Inferior parietal cortex (tissue), 1 donor: ENCODE results near the gene ZWINT.

Source experiments
- DNase-seq: peaks from one replicate; pipeline ENCODE4 v3.0.0-alpha.2; 2016; ENCODE audit errors: extremely low spot score

ZWINT gene, protein sequence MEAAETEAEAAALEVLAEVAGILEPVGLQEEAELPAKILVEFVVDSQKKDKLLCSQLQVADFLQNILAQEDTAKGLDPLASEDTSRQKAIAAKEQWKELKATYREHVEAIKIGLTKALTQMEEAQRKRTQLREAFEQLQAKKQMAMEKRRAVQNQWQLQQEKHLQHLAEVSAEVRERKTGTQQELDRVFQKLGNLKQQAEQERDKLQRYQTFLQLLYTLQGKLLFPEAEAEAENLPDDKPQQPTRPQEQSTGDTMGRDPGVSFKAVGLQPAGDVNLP

DNA sequence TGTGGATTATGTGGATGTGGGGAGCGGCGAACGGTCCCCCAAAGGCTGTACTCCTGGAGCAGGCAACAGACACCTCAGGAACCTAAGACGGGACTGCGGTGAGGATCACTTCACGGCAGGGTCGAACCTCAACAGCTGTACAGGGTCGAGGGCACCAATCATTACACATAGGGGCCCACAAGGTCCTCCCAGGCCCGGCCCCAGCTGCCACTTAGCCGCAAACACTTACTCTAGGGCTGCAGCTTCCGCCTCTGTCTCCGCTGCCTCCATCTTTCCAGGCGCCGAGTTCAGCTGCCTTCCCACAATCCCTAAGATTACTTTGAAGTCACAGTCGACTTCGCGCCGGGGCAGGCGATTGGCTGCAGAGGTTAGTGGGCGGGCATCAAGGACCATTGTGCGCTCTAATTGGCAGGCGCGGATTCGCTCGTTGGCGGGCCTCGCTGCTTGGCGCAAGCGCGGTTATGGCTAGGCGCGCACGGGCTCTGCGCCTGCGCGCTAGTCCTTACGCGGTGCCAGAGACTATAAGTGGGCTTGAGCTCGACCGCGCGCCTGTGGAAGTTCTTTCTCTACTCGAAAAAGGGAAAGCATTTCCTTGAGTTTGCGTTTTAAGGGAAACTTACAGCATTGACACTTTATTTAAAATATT lies at the start of gene ZWINT:
Gene ZWINT (minus strand): TSS at position 293 of the 646 bp plus-strand sequence. CDS start 23 bp downstream, at position 270.
- peak; percentile 97 for DNase-seq

DNA sequence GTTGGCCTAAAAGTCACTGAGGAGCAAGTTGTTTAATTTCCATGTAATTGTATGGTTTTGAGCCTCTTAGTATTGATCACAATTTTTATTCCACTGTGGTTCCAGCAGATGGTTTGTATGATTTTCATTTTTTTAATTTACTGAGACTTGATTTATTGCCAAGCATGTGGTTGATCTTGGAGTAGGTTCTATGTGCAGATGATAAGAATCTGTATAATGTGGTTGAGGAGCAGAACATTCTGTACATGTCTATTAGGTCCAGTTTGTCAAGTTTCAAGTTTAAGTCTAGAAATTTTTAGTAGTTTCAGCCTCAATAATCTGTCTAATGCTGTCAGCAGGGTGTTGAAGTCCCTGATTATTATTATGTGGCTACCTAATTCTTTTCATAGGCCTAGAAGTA lies 22.7 kb upstream of the ZWINT start:
- no peak for DNase-seq

DNA sequence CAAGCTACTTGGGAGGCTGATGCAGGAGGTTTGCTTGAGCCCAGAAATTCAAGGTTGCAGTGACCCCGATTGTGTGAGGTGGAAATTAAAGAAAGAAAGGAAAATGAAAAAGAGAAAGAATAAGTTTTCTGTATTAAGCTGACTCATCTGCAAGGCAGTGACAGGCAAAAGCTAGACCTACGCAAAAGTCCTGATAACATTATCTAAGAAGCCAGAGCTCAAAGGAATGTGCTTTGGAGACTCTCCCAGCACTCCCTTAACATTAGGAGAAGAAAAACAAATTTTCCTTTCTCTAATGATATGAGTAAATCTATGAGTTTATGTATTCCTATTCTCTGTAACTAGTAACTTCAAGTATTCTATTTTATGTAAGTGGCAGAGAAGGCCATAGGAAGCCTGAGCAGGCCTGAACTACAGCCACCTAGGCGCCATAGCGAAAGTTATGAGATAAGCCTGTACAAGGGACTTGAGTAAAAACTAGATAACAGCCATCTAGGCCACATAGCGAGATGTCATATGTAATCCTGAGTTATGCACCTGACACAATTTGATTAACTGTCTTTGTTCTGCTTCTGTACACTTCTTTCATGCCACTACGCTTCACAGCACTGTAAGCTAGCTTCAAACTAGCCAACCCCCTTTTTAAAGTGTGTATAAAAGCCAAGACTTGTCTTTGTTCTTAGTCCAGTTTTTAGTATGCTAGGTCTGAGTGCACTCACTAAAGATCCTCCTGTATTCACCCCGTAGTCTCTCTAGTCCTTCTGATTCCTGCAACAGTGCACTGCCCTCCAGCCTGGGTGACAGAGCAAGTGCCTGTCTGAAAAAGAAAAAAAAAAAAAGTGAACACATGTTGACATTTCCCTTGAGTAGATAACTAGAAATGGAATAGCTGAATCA lies 9.4 kb upstream of the ZWINT start:
- no peak for DNase-seq

DNA sequence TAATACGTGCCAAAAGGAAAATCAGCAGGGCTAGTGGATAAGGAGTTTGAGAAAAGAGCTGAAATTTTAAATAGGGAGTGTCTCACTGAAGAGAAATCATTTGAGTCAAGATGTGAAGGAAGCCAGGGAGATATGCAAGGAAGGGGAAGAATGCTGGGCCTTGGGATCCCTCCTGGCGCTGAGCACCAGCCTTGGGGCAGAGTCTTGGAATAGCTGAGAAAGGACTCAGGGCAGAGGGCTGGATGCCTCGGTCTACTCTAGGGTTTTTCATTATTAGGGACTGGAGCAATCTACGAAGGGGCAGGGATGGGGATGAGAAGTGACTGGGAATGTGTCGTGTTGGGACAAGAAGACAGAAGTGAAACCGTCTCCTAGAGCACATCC lies 484 bp downstream of the ZWINT start:
- DNase-seq, result no peak

DNA sequence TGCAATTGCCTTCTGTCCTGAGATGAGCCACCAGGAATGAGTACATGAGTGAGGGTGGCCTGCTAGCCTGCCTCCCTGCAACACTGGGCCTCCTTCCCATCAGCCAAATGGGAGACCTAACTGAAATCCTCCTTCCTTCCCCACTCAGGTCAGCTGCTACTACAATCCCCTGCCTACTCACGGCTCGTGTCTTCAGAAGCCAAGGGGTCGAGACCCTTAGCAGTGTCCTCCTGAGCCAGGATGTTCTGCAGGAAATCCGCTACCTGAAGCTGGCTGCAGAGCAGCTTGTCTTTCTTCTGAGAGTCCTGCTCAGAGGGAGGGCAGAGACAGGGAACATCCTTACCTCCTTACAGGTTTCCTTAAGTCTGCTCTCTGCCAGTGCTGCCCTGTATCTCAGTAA lies 1.2 kb downstream of the ZWINT start:
- DNase-seq, result no peak

DNA sequence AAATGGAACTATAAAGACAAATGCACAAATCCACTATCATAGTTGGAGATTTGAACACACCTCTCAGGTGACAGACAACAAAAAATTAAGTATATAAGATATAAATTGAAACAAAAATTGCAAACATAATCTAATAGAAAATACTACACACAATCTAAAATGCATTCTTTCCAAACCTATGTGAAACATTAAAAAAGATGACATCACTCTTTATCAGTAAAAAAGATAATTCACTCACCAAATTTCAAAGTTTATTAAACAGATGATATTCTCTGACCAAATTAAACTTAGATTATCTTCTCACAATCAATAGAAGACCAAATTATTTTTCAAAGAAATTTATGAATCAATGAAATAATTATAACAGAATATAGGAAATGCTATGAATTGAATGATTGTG lies 4.0 kb downstream of the ZWINT start:
- no peak for DNase-seq

DNA sequence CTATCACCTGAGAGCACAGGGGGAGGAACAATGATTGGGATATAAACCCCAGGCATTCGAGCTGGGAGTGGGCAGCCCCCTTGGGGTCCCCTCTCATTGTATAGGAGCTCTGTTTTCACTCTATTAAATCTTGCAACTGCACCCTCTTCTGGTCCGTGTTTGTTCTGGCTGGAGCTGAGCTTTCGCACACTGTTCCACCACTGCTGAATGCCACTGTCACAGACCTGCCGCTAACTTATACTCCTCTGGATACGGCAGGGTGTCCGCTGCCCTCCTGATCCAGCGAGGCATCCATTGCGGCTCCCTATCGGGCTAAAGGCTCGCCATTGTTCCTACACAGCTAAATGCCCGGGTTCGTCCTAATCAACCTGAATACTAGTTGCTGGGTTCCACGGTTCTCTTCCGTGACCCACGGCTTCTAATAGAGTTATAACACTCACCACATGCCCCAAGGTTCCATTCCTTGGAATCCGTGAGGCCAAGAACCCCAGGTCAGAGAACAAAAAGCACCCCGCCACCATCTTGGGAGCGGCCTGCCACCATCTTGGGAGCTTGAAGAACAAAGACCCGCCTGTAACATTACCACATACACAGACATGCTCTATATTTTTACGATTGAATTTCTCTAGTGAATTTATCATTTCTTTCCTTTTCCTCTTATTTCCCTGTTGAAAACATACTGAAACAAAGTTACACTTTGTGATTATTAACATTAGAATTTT lies 9.0 kb downstream of the ZWINT start:
- DNase-seq, result no peak

DNA sequence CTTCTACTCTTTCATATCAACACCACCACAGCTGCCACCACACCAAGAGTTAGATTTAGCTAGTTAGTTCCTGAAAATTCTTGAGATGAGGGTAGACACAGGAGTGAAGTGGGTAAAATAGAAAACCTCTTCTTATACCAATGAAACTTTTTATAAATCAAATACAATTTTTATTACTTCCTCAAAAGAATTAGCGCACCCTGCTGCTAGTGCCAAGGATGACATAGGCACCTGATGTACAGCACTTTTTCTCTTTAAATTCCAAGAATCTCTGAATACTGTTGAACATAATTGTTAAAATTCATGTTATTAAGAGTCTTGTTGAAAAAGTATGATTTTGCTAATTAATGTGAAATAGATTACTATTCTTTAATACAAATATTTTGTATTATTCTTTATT lies 11.4 kb downstream of the ZWINT start:
- DNase-seq, result no peak

DNA sequence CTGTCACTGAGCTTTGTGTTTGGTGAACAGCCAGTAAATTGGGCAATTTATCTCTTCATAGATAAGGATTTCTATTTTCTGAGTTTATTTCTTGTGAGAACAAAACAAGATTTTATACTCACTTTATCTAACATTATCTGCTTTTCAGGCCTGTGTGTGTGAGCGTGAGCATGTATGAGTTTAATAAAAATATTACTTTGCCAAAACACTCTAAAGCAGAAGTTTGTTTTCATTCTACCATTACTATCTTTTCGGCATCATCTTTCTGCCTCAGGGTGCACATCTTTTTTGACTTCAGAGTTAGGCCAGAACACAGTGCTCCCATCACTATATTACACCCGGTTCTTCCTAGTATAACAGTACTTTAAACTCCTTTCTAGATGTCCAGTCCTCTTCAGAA lies 13.0 kb downstream of the ZWINT start:
- DNase-seq, result no peak

DNA sequence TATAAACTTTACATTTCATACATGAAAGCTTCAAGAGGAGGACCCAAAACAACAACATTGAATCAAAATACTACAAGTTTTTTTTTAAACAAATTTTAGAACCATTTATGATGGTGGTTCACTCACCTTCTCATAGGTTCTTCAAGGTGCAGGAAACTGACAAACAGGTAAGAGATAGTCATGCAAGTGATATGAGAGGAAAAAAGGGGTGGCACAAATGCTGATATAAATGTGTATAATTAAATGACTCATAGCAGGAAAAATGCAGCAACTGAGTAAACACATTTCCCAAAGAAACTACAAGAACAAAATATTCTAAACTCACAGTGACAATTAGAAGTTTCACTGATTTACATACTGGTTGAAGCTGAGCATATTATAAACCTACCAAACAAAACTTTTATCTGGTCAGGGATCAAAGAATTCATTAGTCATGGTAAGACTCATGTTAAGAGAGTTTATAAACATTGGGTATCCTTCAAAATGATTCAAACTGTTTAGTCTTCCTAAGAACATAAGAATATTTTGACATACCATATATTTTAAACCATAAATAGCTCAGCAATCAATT lies 14.1 kb downstream of the ZWINT start:
- no peak for DNase-seq

DNA sequence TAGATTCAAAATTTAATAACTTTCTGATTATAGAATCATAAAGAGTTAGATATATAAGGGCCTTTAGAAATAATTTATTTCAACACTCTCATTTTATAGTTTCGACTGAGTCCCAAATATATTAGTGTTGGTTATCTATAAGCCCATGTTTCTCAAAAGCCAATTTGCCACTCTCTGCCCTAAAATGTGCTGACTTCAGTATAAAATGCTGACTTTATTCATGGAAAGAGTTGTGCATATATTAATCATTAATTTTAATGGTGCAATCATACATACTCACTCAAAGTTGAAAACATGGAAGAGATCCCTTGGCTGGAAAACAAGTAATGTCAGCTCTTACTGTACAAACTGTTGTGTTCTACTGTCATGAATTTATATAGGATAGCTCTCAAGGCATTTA lies 19.4 kb downstream of the ZWINT start:
- no peak for DNase-seq

DNA sequence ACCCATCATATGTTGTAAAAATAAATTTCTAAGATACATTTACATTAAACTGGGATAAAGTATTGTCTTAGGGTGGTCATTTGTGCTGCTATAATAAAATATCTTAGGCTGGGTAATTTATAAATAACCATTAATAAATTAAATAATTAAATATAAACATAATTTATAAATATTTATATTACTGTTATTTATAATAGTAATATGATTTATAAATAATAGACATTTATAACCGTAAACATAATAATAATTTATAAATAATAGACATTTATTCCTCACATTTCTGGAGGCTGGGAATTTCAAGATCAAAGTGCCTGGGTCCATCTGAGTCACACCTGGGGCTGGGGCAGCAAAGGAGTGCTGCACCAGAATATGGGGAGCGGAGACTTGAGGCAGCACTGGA lies 31.1 kb downstream of the ZWINT start:
- no peak for DNase-seq

DNA sequence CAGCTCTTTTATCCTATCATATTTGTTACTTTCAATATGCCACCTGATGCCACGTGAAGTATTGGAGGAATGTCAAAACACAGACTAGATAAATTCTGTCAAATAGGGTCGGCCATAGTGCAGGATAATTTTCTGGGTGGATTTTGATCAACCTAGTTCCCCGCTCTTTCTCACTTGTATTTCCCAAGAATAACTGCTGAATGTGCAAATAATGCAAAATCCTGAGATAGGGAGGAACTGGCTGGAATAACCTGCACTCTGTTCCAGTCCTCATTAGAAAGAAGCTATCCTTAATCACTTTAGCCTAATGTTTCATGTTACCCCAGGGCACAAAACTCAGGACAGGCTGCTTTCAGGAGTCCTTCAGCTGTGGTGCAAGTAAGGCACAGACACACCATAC lies 33.9 kb downstream of the ZWINT start:
- DNase-seq, result no peak

DNA sequence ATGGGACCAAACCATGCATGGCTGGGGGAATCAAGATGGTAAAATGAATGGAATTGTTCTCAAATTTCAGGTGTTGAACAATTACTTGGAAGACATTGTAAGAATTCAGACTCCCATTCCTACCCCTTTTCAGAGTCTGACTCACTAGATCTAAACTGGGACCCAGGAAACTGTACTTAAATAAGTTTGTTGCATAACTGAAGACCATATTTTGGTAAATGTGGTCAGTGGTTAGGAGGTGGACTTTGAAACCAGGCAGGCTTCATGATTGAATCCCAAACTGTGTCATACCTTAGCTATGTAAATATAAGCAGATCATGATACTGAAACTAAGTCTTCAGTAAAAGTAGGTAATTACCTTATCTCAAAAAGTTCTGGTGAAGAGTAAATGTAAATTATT lies 41.7 kb downstream of the ZWINT start:
- DNase-seq, result no peak

DNA sequence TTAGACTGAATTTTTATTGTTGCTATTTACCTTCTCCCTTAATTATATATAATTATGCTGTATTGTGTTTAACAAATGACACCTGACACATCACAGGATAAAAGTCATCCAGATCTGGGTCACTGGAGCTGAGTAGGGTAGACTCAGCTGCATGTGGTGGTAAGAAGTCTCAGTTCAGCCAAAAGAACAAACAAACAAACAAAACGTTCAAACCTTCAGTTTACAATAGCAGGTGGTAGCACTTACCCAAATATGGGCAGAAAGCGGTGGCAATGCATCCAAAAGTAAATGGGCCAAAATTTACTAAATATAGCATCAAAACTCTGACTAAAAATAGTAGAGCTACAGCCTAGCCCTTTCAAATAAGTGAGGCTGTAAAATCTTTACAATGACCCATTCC lies 42.2 kb downstream of the ZWINT start:
- DNase-seq, result no peak

DNA sequence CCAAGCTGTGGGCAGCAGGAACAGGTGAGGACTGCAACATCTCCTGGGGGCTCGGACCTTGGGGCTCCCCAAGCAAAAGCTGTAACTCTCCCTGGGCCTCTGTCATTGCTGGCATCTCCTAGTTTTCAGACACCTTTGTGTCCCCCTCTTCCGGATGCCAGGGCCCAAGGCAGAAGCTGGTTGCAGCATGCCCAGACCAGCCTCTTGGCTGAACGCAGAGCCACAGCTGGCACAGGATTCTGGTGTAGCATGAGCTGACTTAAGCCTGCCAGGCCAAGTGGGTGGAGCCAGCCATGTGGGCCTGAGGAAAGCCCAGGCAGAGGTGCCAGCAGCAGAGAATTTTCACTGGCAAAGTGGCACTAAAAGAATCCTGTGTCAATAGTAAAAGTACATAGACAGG lies 43.5 kb downstream of the ZWINT start:
- no peak for DNase-seq

DNA sequence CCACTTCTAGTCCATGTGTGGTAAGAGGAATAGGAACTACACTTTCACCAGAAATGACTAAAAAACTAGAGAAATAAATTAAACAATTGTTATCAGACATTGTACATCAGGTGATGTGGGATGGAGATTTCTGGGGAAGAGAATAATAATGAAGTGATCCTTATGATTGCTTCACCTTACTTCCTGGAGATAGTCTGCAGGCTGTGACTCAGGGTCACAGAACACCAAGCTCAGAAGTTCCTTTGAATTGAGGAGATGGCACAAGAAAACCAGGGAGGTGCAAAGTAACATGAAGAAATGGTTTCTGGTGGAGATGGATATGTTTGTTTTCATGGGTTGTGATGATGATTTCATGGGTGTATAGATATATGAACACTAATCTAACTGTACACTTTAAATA lies 44.5 kb downstream of the ZWINT start:
- DNase-seq, result no peak
